GM20000 (cell line): Measurements from ENCODE around the gene TNFRSF9.
A peak's percentile ranks its signal among the peaks of the same experiment; 100 is the strongest.
"Not testable (repeated sequence)": the region's sequence is repeated elsewhere in the genome, so short reads cannot be mapped to it uniquely, and the experiment has no call there.

Experiments
- DNase-seq: peaks from one replicate; pipeline ENCODE4 v3.0.0; 2012; ENCODE audit warnings: low spot score
- TF ChIP-seq, protein P1 (sequence below): IDR thresholded peaks from 2 replicates; pipeline ENCODE4 v1.5.1; 2012; ENCODE audit warnings: mild to moderate bottlenecking, control low read depth; ENCODE audit errors: extremely low read depth, missing control alignments

Gene TNFRSF9

DNA sequence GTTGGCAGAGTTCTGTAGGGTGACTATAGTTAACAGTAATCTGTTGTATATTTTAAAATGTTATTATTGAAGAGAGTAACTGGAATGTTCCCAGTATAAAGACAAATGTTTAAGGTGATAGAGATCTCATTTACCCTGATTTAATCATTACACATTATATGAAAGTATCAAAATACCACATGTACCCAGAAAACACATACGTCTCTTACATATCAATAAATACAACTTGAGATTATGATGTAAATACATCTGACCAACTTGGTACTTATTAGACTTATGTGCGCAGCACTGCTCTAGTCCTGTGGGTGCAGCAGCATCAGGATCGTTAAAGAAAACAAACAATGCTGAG lies 20.2 kb upstream of the TNFRSF9 start:
- no peak for DNase-seq
- TF ChIP-seq, protein P1, sequence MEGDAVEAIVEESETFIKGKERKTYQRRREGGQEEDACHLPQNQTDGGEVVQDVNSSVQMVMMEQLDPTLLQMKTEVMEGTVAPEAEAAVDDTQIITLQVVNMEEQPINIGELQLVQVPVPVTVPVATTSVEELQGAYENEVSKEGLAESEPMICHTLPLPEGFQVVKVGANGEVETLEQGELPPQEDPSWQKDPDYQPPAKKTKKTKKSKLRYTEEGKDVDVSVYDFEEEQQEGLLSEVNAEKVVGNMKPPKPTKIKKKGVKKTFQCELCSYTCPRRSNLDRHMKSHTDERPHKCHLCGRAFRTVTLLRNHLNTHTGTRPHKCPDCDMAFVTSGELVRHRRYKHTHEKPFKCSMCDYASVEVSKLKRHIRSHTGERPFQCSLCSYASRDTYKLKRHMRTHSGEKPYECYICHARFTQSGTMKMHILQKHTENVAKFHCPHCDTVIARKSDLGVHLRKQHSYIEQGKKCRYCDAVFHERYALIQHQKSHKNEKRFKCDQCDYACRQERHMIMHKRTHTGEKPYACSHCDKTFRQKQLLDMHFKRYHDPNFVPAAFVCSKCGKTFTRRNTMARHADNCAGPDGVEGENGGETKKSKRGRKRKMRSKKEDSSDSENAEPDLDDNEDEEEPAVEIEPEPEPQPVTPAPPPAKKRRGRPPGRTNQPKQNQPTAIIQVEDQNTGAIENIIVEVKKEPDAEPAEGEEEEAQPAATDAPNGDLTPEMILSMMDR: no peak

DNA sequence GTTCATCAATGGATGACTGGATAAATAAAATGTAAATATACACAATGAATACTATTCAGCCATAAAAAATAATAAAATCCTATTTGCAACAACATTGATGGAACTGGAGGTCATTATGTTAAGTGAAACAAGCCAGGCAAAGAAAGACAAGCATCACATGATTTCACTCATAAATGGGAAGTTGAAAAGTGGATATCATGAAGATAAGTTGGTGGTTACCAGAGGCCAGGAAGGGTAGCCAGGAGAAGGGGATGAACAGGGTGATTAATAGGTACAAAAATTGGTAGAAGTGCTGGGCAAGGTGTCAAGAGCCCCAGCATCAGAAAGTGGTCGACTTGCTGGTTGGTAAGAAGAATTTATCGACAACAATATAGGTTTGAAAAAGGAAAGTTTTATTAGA lies 19.5 kb upstream of the TNFRSF9 start:
- no peak for DNase-seq
- TF ChIP-seq, protein P1: no peak

GRCh38 chr1:7956218-7957032 lies 15.8 kb upstream of the TNFRSF9 start:
- TF ChIP-seq, protein P1: no peak

GRCh38 chr1:7954683-7955082 lies 14.0 kb upstream of the TNFRSF9 start:
- no peak for DNase-seq
- TF ChIP-seq, protein P1: no peak

More at GRCh38 chr1:7956218-7957032, 15.8 kb upstream of the TNFRSF9 start:
- DNase-seq: no peak

DNA sequence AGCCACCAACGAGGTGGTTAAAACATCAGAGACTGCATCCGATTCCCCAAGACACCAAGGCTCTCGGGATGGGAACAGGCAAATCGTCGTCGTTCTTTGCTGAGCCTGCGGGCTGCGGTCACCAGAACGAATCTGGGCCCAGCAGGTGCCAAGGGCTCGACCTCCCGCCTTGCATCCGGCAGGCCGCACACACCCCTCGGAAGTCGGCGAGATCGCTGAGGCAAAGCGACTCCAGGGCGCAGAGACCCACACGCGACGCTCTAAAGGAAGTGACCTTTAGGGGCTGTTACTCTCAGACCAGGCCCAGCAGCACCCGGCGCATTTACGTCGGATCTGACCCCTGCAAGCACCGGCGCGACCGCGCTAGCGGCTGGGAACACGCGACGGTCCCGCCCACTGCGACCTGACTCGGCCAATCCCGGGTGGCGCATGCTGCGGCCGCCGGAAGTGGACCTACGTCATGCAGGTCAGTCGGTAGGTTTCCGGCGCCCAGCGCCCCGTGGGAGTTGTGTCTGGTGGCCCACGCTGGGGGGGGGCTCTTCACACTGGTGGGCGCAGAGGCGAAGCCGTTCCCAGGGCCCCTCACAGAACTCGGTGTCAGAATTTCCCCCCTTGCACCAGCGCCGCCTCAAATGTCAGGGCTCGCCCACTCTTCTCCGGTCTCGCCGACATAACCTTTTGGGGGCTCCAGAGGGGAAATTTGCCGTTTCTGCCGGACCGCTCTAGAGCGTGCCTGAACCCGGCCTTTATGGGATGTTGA lies 13.4 kb upstream of the TNFRSF9 start:
- DNase-seq: peak; percentile 96
- TF ChIP-seq, protein P1: no peak

GRCh38 chr1:7952791-7953190 lies 12.2 kb upstream of the TNFRSF9 start:
- not testable (repeated sequence) for DNase-seq

DNA sequence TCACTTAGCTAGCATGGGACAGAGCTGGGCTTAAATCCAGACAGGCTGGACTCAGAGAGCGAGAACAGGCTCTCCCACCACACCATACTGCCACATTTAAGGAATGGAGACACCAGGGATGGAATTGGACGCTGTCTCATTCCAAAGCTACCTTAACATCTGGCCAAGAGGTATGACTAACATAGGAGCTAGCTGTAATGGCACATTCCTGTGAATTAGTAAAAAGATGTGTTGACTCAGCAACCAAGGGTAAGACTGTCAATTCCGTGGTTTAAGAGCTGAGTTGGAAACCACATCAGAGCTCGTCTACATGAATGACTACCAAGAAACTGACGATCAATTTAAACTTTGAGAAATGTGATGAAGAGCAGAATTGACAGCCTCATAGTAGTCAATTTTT lies 8.3 kb upstream of the TNFRSF9 start:
- TF ChIP-seq, protein P1: no peak
- no peak for DNase-seq
